Activated CD4-positive, alpha-beta T cell treated with anti-CD3 and anti-CD28 coated beads, Interleukin-2, amount 50 U/mL, for 4 hours (primary cell): Measurements from ENCODE around the gene DNASE1L3.

Source experiments
- DNase-seq, 2 experiments: peaks; one replicate each; pipeline ENCODE4 v3.0.0-alpha.2; 2020

The DNASE1L3 gene

GRCh38 chr3:58154626-58155449 lies 55.9 kb downstream of the DNASE1L3 start:
- DNase-seq: no peak

- no peak for DNase-seq
These were observed 57.4 kb downstream of the DNASE1L3 start for GRCh38 chr3:58153371-58153770.

DNA sequence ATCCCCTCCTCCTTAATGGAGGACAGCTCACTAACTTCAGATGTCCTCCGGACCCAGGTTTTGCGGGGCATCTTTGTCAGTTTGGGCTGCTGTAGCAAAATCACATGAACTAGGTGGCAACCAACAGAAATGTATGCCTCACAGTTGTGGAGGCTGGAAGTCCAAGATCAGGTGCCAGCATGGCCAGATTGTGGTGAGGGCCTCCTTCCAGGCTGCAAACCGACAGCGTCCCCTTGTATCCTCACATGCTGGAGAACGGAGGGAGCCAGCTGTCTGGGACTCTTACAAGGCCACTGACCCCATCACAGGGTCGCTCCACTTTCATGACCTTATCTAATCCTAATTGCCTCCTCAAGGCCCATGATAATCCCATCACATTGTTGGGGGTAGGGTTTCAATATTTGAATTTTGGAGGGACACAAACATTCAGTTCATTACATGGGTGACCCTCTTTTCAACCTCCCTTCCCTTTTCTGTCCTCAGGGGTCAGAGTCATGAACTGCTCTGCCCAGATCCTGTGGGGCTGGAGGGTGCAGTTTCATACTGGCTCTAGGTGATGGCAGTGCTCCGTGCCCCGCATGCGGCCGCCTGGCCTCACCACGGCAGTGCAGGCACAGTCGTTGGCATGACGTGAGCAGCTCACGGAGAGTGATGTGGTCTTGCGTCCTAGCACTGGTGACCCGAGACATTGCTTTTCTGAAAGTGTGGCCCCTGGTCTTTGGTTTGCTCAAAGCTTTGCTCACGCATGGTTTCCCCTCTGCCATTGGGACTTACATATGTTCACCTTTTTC lies 58.4 kb downstream of the DNASE1L3 start:
- no peak for DNase-seq

- no peak for DNase-seq
These were observed 59.1 kb downstream of the DNASE1L3 start for GRCh38 chr3:58151637-58152036.

- no peak for DNase-seq
These were observed 60.0 kb downstream of the DNASE1L3 start for GRCh38 chr3:58150810-58151199.

DNA sequence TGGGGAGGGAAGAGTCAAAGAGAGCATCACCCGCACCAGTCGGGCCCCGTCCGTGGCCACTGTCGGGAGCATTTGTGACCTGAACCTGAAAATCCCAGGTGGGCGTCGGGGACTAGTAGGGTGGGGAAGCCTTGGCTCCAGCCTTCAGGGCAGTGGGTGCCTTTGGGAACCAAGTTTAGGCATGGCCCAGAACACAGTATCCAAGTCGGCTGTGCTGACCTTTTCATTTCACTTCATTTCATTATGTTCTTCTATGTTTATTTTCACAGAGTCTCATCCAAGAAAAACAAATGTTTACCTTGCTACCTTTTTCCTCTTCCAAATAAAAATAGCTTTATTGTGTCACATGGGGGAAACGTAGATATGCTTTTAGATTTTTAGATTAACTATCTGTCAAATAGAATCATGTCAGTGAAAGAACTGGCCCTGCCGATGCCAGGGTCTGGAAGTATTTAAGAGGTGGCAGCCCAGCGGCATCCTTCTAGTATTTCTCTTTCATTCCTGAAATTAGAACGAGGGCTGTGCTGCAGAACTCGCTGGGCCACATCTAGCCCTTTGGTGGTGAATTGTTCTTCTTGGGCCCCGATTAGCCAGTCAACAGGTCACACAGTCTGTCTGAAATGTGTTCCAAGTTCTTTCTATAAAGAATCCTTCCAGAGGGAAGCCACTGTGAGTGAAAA lies 60.5 kb downstream of the DNASE1L3 start:
- DNase-seq: no peak

- DNase-seq: no peak
These were observed 62.7 kb downstream of the DNASE1L3 start for GRCh38 chr3:58148049-58148448.

DNA sequence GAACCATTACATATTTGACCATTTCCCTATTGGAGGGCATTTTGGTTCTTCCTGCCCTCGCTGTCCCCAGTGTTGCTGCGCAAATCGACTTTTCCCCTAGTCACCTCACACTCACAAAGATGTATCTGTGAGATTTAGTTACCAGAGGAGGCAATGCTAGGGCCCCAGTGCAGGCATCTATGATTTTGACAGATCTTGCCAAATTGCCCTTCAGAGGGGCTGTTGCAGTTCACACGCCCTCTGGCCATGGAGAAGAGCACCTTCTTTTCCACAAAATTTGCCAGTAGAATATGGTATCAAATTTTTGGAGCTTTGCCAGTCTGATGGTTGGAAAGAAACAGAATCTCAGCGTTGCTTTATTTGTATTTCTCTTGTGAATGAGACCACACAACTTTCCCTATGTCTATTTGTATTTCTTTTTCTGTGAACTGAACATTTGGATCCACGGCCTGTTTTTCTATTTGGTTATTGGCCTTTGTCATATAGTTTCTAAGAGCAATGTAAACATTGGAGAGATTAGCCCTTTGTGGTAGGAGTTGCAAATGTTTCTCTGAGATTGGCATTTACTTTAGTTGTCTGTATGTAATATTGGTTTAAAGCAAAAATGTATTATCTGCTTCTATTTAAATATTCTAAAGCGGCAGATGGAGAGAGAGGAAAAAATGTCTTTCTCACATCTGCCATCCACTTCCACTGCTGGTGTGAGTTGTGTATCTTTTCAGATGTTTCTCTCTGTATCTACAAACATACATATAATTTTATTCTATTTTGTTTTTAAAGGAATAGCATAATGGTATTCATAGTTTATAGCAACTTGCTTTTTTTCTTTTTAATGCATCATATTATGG lies 66.1 kb downstream of the DNASE1L3 start:
- DNase-seq: no peak

- DNase-seq: no peak
These were observed 67.2 kb downstream of the DNASE1L3 start for GRCh38 chr3:58143417-58144055.
